Loucy (cell line): ENCODE measurements around the gene MAVS.
"Not testable (repeated sequence)": the region's sequence is repeated elsewhere in the genome, so short reads cannot be mapped to it uniquely, and the experiment has no call there.

ENCODE experiments used
- H2AFZ ChIP-seq: fragments of 200-600 bp; sonication (generic); 2 replicates; pipeline ENCODE4 v1.6.0; 2016; ENCODE audit warnings: antibody characterized with exemption, mild to moderate bottlenecking, low read length, moderate library complexity
- H3F3A ChIP-seq: fragments of 200-600 bp; 2 replicates; pipeline ENCODE4 v1.6.0; 2016; ENCODE audit warnings: antibody characterized with exemption, low read depth, mild to moderate bottlenecking
- H3K27me3 ChIP-seq: fragments of 200-600 bp; sonication (generic); 2 replicates; pipeline ENCODE4 v1.6.1; 2014; ENCODE audit warnings: low read length, mild to moderate bottlenecking; ENCODE audit not compliant: insufficient read depth, poor library complexity, severe bottlenecking
- H3K36me3 ChIP-seq: fragments of 200-600 bp; sonication (generic); 2 replicates; pipeline ENCODE4 v1.6.1; 2016; ENCODE audit warnings: low read length; ENCODE audit not compliant: insufficient read depth
- H3K4me1 ChIP-seq: fragments of 200-600 bp; sonication (generic); 2 replicates; pipeline ENCODE4 v1.5.1; 2014; ENCODE audit warnings: low read length, mild to moderate bottlenecking; ENCODE audit not compliant: insufficient read depth, poor library complexity, severe bottlenecking
- H3K4me2 ChIP-seq: fragments of 200-600 bp; sonication (generic); 2 replicates; pipeline ENCODE4 v1.6.0; 2014; ENCODE audit warnings: antibody characterized with exemption, low read length, low read depth, mild to moderate bottlenecking; ENCODE audit not compliant: poor library complexity, severe bottlenecking
- H3K4me3 ChIP-seq: fragments of 200-600 bp; sonication (generic); 2 replicates; pipeline ENCODE4 v1.5.1; 2014; ENCODE audit warnings: low read length, mild to moderate bottlenecking, mixed read lengths; ENCODE audit not compliant: poor library complexity, severe bottlenecking
- H3K79me2 ChIP-seq: fragments of 200-600 bp; sonication (generic); 2 replicates; pipeline ENCODE4 v1.6.1; 2014; ENCODE audit warnings: low read length; ENCODE audit not compliant: insufficient read depth
- H3K9ac ChIP-seq: fragments of 200-600 bp; sonication (generic); 2 replicates; pipeline ENCODE4 v1.6.0; 2014; ENCODE audit warnings: mild to moderate bottlenecking, low read depth, low read length, moderate library complexity; ENCODE audit not compliant: poor library complexity, severe bottlenecking
- H3K9me2 ChIP-seq: fragments of 200-600 bp; sonication (generic); replicated peaks from 2 replicates; pipeline ENCODE4 v1.6.1; 2016; ENCODE audit warnings: low read depth, low read length, mixed read lengths
- H3K9me3 ChIP-seq: fragments of 200-600 bp; sonication (generic); 2 replicates; pipeline ENCODE4 v1.6.1; 2014; ENCODE audit warnings: mild to moderate bottlenecking, antibody characterized with exemption, low read length, low read depth; ENCODE audit not compliant: insufficient read depth
- H4K20me1 ChIP-seq: fragments of 200-600 bp; sonication (generic); 2 replicates; pipeline ENCODE4 v1.6.0; 2014; ENCODE audit warnings: antibody characterized with exemption, low read length, mild to moderate bottlenecking; ENCODE audit not compliant: insufficient read depth, poor library complexity, severe bottlenecking
- CTCF ChIP-seq: fragments of 200-600 bp; sonication (generic); conservative IDR thresholded peaks from 2 replicates; pipeline ENCODE4 v1.5.1; 2014; ENCODE audit warnings: mild to moderate bottlenecking, antibody characterized with exemption, low read length
- EZH2phosphoT487 ChIP-seq: fragments of 200-600 bp; IDR thresholded peaks from 2 replicates; pipeline ENCODE4 v1.6.1; 2018; ENCODE audit warnings: antibody characterized with exemption, mild to moderate bottlenecking, moderate library complexity, borderline replicate concordance

MAVS gene

GRCh38 chr20:3876676-3877075 is 30.0 kb downstream of the MAVS start:
- no peak overlapping the region for H3K4me3 ChIP-seq
- H3F3A ChIP-seq = no peaks in the 10 kb centered on the region
- no peak overlapping the region for H3K9ac ChIP-seq
- H4K20me1 ChIP-seq = no peaks in the 10 kb centered on the region
- no peaks in the 10 kb centered on the region for H3K9me2 ChIP-seq
- no peaks in the 10 kb centered on the region for H3K27me3 ChIP-seq
- H3K36me3 ChIP-seq = no peaks in the 10 kb centered on the region
- H3K79me2 ChIP-seq = no peaks in the 10 kb centered on the region
- no peak for TF ChIP-seq EZH2phosphoT487
- TF ChIP-seq CTCF = no peak
- no peak overlapping the region for H3K4me2 ChIP-seq
- no peak overlapping the region for H2AFZ ChIP-seq
- H3K4me1 ChIP-seq = peaks cover 10% of the 10 kb centered on the region
- no peaks in the 10 kb centered on the region for H3K9me3 ChIP-seq

DNA sequence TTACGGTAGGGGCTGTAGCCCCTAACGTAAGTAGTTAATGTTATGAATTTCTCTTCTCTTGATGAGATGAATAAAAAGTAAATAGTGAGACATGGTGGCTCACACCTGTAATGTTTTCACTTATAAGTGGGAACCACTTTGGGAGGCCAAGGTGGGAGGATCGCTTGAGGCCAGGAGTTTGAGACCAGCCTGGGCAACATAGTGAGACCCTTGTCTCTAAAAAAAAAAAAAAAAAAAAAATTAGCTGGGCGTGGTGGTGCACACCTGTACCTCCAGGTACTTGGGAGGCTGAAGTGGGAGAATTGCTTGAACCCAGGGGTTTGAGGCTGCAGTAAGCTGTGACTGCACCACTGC is 32.3 kb downstream of the MAVS start:
- not testable (repeated sequence) for H3K36me3 ChIP-seq, H3K79me2 ChIP-seq, H3K9ac ChIP-seq, H3F3A ChIP-seq, H2AFZ ChIP-seq, H4K20me1 ChIP-seq, H3K4me3 ChIP-seq, H3K9me2 ChIP-seq, H3K9me3 ChIP-seq, H3K4me1 ChIP-seq, H3K27me3 ChIP-seq, H3K4me2 ChIP-seq

GRCh38 chr20:3885715-3886114 is 39.1 kb downstream of the MAVS start:
- H3K4me1 ChIP-seq = peaks cover 8% of the 10 kb centered on the region
- H3F3A ChIP-seq = no peaks in the 10 kb centered on the region
- TF ChIP-seq CTCF (no peak), EZH2phosphoT487 (no peak)
- no peaks in the 10 kb centered on the region for H3K36me3 ChIP-seq
- no peaks in the 10 kb centered on the region for H3K9me3 ChIP-seq
- H3K9me2 ChIP-seq = no peaks in the 10 kb centered on the region
- peaks cover 11% of the 10 kb centered on the region for H4K20me1 ChIP-seq
- H3K4me2 ChIP-seq = no peak overlapping the region
- no peak overlapping the region for H3K4me3 ChIP-seq
- H3K79me2 ChIP-seq = peaks cover 33% of the 10 kb centered on the region
- H3K9ac ChIP-seq = no peak overlapping the region
- no peaks in the 10 kb centered on the region for H3K27me3 ChIP-seq
- H2AFZ ChIP-seq = no peak overlapping the region

- no peaks in the 10 kb centered on the region for H3K27me3 ChIP-seq
- H3K4me1 ChIP-seq = peaks cover 26% of the 10 kb centered on the region
- H3K36me3 ChIP-seq = no peaks in the 10 kb centered on the region
- H3K9me2 ChIP-seq = no peaks in the 10 kb centered on the region
- H2AFZ ChIP-seq = peak overlapping the region; percentile 88; the same call in 1 of the 2 replicates
- H3K9ac ChIP-seq = peak overlapping the region; percentile 89
- no peaks in the 10 kb centered on the region for H3K9me3 ChIP-seq
- no peaks in the 10 kb centered on the region for H3F3A ChIP-seq
- H3K79me2 ChIP-seq = peaks cover 56% of the 10 kb centered on the region
- no peak for TF ChIP-seq CTCF
- TF ChIP-seq EZH2phosphoT487 = no peak
- H3K4me2 ChIP-seq = peak overlapping the region; percentile 78
- H3K4me3 ChIP-seq = peak overlapping the region; percentile 87
- H4K20me1 ChIP-seq = peaks cover 34% of the 10 kb centered on the region
These were observed 41.4 kb downstream of the MAVS start for GRCh38 chr20:3887876-3888620.
